HepG2 (cell line): ENCODE data around the gene ACOT2. TPM values are rescaled to one million over a fixed set of nuclear protein-coding genes. Genes with fewer than 3 reads are reported as not detected.

Experiments used
- ATAC-seq: fragments of 200-7000 bp; cut with Tn5 transposase; 3 replicates; pipeline ENCODE4 v1.9.1; 2020; ENCODE audit warnings: mild to moderate bottlenecking, moderate library complexity
- BruUV-seq: library from RNA; stranded (reverse); fragments of 400-500 nt; replicated peaks from 2 replicates; lab custom pipeline; 2021; lab: Mats Ljungman, UMichigan
- CTCF ChIA-PET: fragments of 300-600 bp; formaldehyde crosslinking; extraction: SDS; loops from one replicate; lab custom pipeline; 2021; ENCODE audit warnings: low total read pairs, inconsistent platforms, low intra/inter-chr PET ratio; lab: Yijun Ruan, JAX
- POLR2A ChIA-PET: fragments of 350-600 bp; sonication (Branson Sonifier 250); formaldehyde crosslinking; loops from one replicate; lab custom pipeline; 2020; ENCODE audit warnings: antibody characterized with exemption, inconsistent platforms; lab: Yijun Ruan, JAX
- DNase-seq: peaks from one replicate; pipeline ENCODE4 v3.0.0-alpha.2; 2015; ENCODE audit warnings: low spot score
- FAIRE-seq: peaks from 3 replicates; lab custom pipeline; 2011; peaks lifted over from hg19 to GRCh38; lab: Jason Lieb, UNC
- H2AFZ ChIP-seq: one replicate; pipeline ENCODE4 v1.6.1; 2011; ENCODE audit warnings: low read length, inconsistent platforms
- H3K27ac ChIP-seq: fragments of 300-600 bp; 3 replicates; pipeline ENCODE4 v1.8.0; 2011; ENCODE audit warnings: mixed run types, mild to moderate bottlenecking, mixed read lengths, low read length, inconsistent platforms; ENCODE audit not compliant: insufficient read depth; ENCODE audit errors: extremely low read length
- H3K27me3 ChIP-seq, 2 experiments: fragments of 200-600 bp in 1 of 2; 2 replicates in 1 of 2; 3 replicates in 1 of 2; pipeline versions ENCODE4 v1.6.0 to v1.8.0; 2011; ENCODE audit warnings: low read length in 2 of 2, mild to moderate bottlenecking in 2 of 2, moderate library complexity in 2 of 2, inconsistent platforms in 1 of 2; ENCODE audit not compliant: insufficient read depth in 2 of 2, control insufficient read depth in 1 of 2
- H3K36me3 ChIP-seq, 2 experiments: fragments of 200-600 bp in 1 of 2; replicated peaks in 1 of 2; 2 replicates in 1 of 2; 3 replicates in 1 of 2; pipeline versions ENCODE4 v1.5.1 to v1.8.0; 2011; ENCODE audit warnings: low read length in 2 of 2, inconsistent platforms in 1 of 2; ENCODE audit not compliant: insufficient read depth in 2 of 2, control insufficient read depth in 1 of 2
- H3K4me1 ChIP-seq: 2 replicates; pipeline ENCODE4 v1.5.1; 2012; ENCODE audit warnings: low read length, inconsistent platforms; ENCODE audit not compliant: insufficient read depth
- H3K4me2 ChIP-seq: 2 replicates; pipeline ENCODE4 v1.6.0; 2011; ENCODE audit warnings: low read depth, low read length, inconsistent platforms
- H3K4me3 ChIP-seq, 3 experiments: fragments of 200-600 bp in 1 of 3; sonication (generic), shearing (Covaris generic) in 1 of 3; replicated peaks in 1 of 3; 2 replicates each; pipeline ENCODE4 v1.5.1; 2011 to 2016; ENCODE audit warnings: low read length in 3 of 3, inconsistent platforms in 2 of 3, low read depth in 2 of 3, mild to moderate bottlenecking in 2 of 3, control low read depth in 1 of 3, mixed read lengths in 1 of 3; ENCODE audit not compliant: insufficient read depth in 1 of 3
- H3K79me2 ChIP-seq: one replicate; pipeline ENCODE4 v1.6.1; 2011; ENCODE audit warnings: low read length, inconsistent platforms; ENCODE audit not compliant: insufficient read depth
- H3K9ac ChIP-seq: 2 replicates; pipeline ENCODE4 v1.6.0; 2011; ENCODE audit warnings: mild to moderate bottlenecking, low read depth, low read length, inconsistent platforms; ENCODE audit not compliant: insufficient read depth
- H3K9me3 ChIP-seq: 2 replicates; pipeline ENCODE4 v1.5.1; 2012; ENCODE audit warnings: mild to moderate bottlenecking, low read length
- H4K20me1 ChIP-seq: 2 replicates; pipeline ENCODE4 v1.6.0; 2011; ENCODE audit warnings: inconsistent platforms, mild to moderate bottlenecking, low read length, moderate library complexity; ENCODE audit not compliant: insufficient read depth
- GZF1 ChIP-seq: sonication (generic); formaldehyde crosslinking; IDR thresholded peaks from 2 replicates; pipeline ENCODE4 v1.5.1; 2020; ENCODE audit warnings: mild to moderate bottlenecking, missing genetic modification reagents
- MIER3 ChIP-seq: IDR thresholded peaks from 2 replicates; pipeline ENCODE4 v1.6.1; 2016; ENCODE audit warnings: missing compliant biosample characterization, borderline replicate concordance
- SMYD3 ChIP-seq: sonication (generic); formaldehyde crosslinking; IDR thresholded peaks from 2 replicates; pipeline ENCODE4 v1.8.1; 2023; ENCODE audit warnings: mild to moderate bottlenecking, missing genetic modification reagents
- YEATS4 ChIP-seq: sonication (generic); formaldehyde crosslinking; IDR thresholded peaks from 2 replicates; pipeline ENCODE4 v1.4.0; 2020; ENCODE audit warnings: missing genetic modification reagents, borderline replicate concordance
- ZBTB3 ChIP-seq: sonication (generic); formaldehyde crosslinking; IDR thresholded peaks from 2 replicates; pipeline ENCODE4 v1.4.0; 2020; ENCODE audit warnings: low read depth, mild to moderate bottlenecking, moderate library complexity, missing genetic modification reagents, borderline replicate concordance
- ZNF451 ChIP-seq: sonication (generic); formaldehyde crosslinking; IDR thresholded peaks from 2 replicates; pipeline ENCODE4 v1.5.0; 2020; ENCODE audit warnings: mild to moderate bottlenecking, missing genetic modification reagents
- ZNF772 ChIP-seq: sonication (generic); formaldehyde crosslinking; IDR thresholded peaks from 2 replicates; pipeline ENCODE4 v1.5.0; 2020; ENCODE audit warnings: mild to moderate bottlenecking, missing genetic modification reagents
- WGBS: methylation state at CpG from one replicate; pipeline ENCODE4 v1.1.6; 2017; ENCODE audit warnings: low lambda C conversion rate; 5-methylcytosine and 5-hydroxymethylcytosine counted together
- in situ Hi-C: cut with HindIII; loops from 2 replicates; pipeline ENCODE4 v1.10.0; 2017; ENCODE audit warnings: low pct_unique_long_range_greater_than_20kb; ENCODE audit not compliant: extremely low pct_ligation_motif_present
- intact Hi-C: fragments of 100-400 bp; cut with micrococcal nuclease; formaldehyde crosslinking; loops from one replicate; pipeline ENCODE4 v1.10.0; 2022; ENCODE audit not compliant: unreplicated experiment
- polyA plus RNA-seq, 8 experiments: library from polyadenylated mRNA; depleted of rRNA in 3 of 8; stranded (reverse) in 7 of 8; unstranded in 1 of 8; fragments of >200 nt; fragmentation: Illumina TruSeq in 4 of 8; extraction: Trizol in 4 of 8; gene quantifications; 2 replicates each; pipeline versions ENCODE4 v1.2.1 to v1.2.3, GENCODE V29; 2011 to 2016; ENCODE audit warnings: low read depth in 4 of 8, missing spikeins in 1 of 8, mixed read lengths in 1 of 8; ENCODE audit not compliant: insufficient read depth in 1 of 8
- total RNA-seq, 5 experiments: library from RNA; depleted of rRNA; stranded (reverse); fragments of >200 nt; fragmentation: Illumina TruSeq; extraction: Trizol; gene quantifications; 2 replicates each; pipeline ENCODE4 v1.2.3, GENCODE V29; 2016; ENCODE audit warnings: low read depth in 1 of 5
- TF ChIP-seq, protein P1 (sequence below): sonication (generic); formaldehyde crosslinking; IDR thresholded peaks from 2 replicates; pipeline ENCODE4 v1.4.0; 2020; ENCODE audit warnings: missing genetic modification reagents
- TF ChIP-seq, protein P2 (sequence below): sonication (generic); formaldehyde crosslinking; IDR thresholded peaks from 2 replicates; pipeline ENCODE4 v1.5.0; 2020; ENCODE audit warnings: mild to moderate bottlenecking, missing genetic modification reagents
- TF ChIP-seq, protein P3 (sequence below): IDR thresholded peaks from 2 replicates; pipeline ENCODE4 v1.6.1; 2012; ENCODE audit warnings: inconsistent platforms
- TF ChIP-seq, protein P4 (sequence below), 2 experiments: sonication (generic) in 1 of 2; formaldehyde crosslinking in 1 of 2; IDR thresholded peaks; 2 replicates each; pipeline versions ENCODE4 v1.5.1 to v1.6.1; 2011 to 2020; ENCODE audit warnings: borderline replicate concordance in 1 of 2, low read depth in 1 of 2, low read length in 1 of 2, mild to moderate bottlenecking in 1 of 2, missing genetic modification reagents in 1 of 2, moderate library complexity in 1 of 2
- TF ChIP-seq, protein P5 (sequence below): IDR thresholded peaks from 2 replicates; pipeline ENCODE4 v1.6.1; 2016; ENCODE audit warnings: mild to moderate bottlenecking

Gene ACOT2
- total and polyA plus RNA-seq, 2 of the 13 experiments (the other 11 are each of a cell fraction or from before 2014, with no cell fraction given), result 60.0 to 110 TPM

DNA sequence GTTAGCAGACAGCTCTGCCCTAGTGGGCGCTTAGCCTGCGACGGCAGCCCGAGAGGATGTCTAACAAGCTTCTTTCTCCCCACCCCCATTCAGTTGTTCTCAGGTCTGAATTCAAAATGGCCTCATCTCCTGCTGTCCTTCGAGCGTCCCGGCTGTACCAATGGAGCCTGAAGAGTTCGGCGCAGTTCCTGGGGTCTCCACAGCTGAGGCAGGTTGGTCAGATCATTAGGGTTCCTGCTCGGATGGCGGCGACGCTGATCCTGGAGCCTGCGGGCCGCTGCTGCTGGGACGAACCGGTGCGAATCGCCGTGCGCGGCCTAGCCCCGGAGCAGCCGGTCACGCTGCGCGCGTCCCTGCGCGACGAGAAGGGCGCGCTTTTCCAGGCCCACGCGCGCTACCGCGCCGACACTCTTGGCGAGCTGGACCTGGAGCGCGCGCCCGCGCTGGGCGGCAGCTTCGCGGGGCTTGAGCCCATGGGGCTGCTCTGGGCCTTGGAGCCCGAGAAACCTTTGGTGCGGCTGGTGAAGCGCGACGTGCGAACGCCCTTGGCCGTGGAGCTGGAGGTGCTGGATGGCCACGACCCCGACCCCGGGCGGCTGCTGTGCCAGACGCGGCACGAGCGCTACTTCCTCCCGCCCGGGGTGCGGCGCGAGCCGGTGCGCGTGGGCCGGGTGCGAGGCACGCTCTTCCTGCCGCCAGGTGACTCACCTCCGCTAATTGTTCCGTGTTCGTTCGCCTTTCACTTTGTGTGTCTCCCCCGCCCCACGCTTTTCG, at the start of gene ACOT2 (continued):
- TF ChIP-seq, protein P1, sequence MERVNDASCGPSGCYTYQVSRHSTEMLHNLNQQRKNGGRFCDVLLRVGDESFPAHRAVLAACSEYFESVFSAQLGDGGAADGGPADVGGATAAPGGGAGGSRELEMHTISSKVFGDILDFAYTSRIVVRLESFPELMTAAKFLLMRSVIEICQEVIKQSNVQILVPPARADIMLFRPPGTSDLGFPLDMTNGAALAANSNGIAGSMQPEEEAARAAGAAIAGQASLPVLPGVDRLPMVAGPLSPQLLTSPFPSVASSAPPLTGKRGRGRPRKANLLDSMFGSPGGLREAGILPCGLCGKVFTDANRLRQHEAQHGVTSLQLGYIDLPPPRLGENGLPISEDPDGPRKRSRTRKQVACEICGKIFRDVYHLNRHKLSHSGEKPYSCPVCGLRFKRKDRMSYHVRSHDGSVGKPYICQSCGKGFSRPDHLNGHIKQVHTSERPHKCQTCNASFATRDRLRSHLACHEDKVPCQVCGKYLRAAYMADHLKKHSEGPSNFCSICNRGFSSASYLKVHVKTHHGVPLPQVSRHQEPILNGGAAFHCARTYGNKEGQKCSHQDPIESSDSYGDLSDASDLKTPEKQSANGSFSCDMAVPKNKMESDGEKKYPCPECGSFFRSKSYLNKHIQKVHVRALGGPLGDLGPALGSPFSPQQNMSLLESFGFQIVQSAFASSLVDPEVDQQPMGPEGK (CRISPR knock-in tag), result peak; percentile 94
- TF ChIP-seq, protein P2, sequence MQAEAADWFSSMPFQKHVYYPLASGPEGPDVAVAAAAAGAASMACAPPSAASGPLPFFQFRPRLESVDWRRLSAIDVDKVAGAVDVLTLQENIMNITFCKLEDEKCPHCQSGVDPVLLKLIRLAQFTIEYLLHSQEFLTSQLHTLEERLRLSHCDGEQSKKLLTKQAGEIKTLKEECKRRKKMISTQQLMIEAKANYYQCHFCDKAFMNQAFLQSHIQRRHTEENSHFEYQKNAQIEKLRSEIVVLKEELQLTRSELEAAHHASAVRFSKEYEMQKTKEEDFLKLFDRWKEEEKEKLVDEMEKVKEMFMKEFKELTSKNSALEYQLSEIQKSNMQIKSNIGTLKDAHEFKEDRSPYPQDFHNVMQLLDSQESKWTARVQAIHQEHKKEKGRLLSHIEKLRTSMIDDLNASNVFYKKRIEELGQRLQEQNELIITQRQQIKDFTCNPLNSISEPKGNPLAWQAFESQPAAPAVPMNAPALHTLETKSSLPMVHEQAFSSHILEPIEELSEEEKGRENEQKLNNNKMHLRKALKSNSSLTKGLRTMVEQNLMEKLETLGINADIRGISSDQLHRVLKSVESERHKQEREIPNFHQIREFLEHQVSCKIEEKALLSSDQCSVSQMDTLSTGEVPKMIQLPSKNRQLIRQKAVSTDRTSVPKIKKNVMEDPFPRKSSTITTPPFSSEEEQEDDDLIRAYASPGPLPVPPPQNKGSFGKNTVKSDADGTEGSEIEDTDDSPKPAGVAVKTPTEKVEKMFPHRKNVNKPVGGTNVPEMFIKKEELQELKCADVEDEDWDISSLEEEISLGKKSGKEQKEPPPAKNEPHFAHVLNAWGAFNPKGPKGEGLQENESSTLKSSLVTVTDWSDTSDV (CRISPR knock-in tag), result peak; percentile 89; the same call in 1 of the 2 replicates
- TF ChIP-seq YEATS4 (CRISPR knock-in tag), result peak; percentile 85
- TF ChIP-seq, protein P3, sequence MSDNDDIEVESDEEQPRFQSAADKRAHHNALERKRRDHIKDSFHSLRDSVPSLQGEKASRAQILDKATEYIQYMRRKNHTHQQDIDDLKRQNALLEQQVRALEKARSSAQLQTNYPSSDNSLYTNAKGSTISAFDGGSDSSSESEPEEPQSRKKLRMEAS, result peak; percentile 79
- TF ChIP-seq SMYD3 (CRISPR knock-in tag), result peak; percentile 43; the same call in 1 of the 2 replicates

DNA sequence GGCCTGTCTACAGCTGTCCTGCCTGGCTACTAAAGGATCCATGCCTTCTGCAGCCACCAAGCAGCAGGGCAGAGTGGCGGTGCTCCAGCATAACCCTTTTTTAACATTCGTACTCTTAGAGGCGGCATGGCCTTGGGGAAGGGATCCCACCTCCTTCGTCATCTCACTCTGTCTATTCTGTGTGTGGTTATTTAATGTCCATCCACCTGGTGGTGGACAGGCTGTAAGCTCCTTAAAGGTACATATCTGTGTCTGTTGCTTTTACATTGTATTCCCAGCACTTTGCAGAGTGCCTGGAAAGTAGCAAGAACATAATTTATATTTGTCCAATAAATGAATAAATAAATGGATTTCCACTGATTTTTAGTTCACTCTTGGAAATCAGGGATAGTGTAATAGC, 47.8 kb upstream of the ACOT2 start:
- no peak for FAIRE-seq
- no peaks in the 10 kb centered on the region for H3K79me2 ChIP-seq
- no peak overlapping the region for H3K4me3 ChIP-seq
- H3K9ac ChIP-seq, result no peak overlapping the region
- no TSS peak for BruUV-seq
- WGBS, result 74% methylated on average over 4 of the region's 4 CpGs
- H3K9me3 ChIP-seq, result no peaks in the 10 kb centered on the region
- intact Hi-C loops, result no loop called here
- in situ Hi-C loops, result no loop called here
- no peaks in the 10 kb centered on the region for H3K36me3 ChIP-seq
- CTCF ChIA-PET, result no interaction called here
- H3K4me1 ChIP-seq, result peaks cover 24% of the 10 kb centered on the region
- H2AFZ ChIP-seq, result no peak overlapping the region
- peak; percentile 61 for ATAC-seq
- POLR2A ChIA-PET, result interaction anchor here (1.7 to 2.6 kb wide), 2 partner anchors 16 to 48 kb away, joined by 7 read pairs; partner anchors contain the start of genes ACOT1 and ACOT2
- no peak overlapping the region for H3K27ac ChIP-seq
- H4K20me1 ChIP-seq, result no peaks in the 10 kb centered on the region
- DNase-seq, result no peak
- 0 out of 2 replicates have a peak overlapping the region, but pooled peaks have one; percentile 18 for H3K4me2 ChIP-seq
- H3K27me3 ChIP-seq, result no peaks in the 10 kb centered on the region
- TF ChIP-seq ZBTB3 (CRISPR knock-in tag) (no peak), GZF1 (CRISPR knock-in tag) (no peak), ZNF451 (CRISPR knock-in tag) (no peak), MIER3 (no peak), ZNF772 (no peak)
- TF ChIP-seq, protein P4, sequence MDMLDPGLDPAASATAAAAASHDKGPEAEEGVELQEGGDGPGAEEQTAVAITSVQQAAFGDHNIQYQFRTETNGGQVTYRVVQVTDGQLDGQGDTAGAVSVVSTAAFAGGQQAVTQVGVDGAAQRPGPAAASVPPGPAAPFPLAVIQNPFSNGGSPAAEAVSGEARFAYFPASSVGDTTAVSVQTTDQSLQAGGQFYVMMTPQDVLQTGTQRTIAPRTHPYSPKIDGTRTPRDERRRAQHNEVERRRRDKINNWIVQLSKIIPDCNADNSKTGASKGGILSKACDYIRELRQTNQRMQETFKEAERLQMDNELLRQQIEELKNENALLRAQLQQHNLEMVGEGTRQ (IDR thresholded peaks at IDR 0.05; ENCODE audit: low read depth, low read length), result no peak
- TF ChIP-seq, protein P4 (CRISPR knock-in tag; IDR thresholded peaks at IDR 0.05; ENCODE audit: borderline replicate concordance), result no peak
- TF ChIP-seq, protein P5, sequence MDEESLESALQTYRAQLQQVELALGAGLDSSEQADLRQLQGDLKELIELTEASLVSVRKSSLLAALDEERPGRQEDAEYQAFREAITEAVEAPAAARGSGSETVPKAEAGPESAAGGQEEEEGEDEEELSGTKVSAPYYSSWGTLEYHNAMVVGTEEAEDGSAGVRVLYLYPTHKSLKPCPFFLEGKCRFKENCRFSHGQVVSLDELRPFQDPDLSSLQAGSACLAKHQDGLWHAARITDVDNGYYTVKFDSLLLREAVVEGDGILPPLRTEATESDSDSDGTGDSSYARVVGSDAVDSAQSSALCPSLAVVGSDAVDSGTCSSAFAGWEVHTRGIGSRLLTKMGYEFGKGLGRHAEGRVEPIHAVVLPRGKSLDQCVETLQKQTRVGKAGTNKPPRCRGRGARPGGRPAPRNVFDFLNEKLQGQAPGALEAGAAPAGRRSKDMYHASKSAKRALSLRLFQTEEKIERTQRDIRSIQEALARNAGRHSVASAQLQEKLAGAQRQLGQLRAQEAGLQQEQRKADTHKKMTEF (CRISPR knock-in tag), result no peak
